Right atrium auricular region (tissue), 2 donors: ENCODE results near the gene SLC22A23. TPM values are rescaled to one million over a fixed set of nuclear protein-coding genes. Genes with fewer than 3 reads are reported as not detected.

Experiments used
- DNase-seq: peaks from one replicate; pipeline ENCODE4 v3.0.0-alpha.2; 2019; ENCODE audit warnings: low spot score
- H3K27ac ChIP-seq, 2 donors: fragments of 200-600 bp; sonication (generic); 1 replicate in 1 of 2; 2 replicates in 1 of 2; pipeline ENCODE4 v1.5.1; 2016 to 2019
- H3K27me3 ChIP-seq, 2 donors: fragments of 200-600 bp; sonication (generic); one replicate each; pipeline versions ENCODE4 v1.5.1 to v1.6.0; 2017 to 2019
- H3K36me3 ChIP-seq: fragments of 200-600 bp; sonication (generic); one replicate; pipeline ENCODE4 v1.5.1; 2016
- H3K4me1 ChIP-seq, 2 donors: fragments of 200-600 bp; sonication (generic); one replicate each; pipeline versions ENCODE4 v1.5.1 to v1.6.0; 2017 to 2019
- H3K4me3 ChIP-seq, 2 donors: fragments of 200-600 bp; sonication (generic); 1 replicate in 1 of 2; 2 replicates in 1 of 2; pipeline ENCODE4 v1.5.1; 2017 to 2019; ENCODE audit warnings: mild to moderate bottlenecking in 1 of 2, moderate library complexity in 1 of 2
- H3K9me3 ChIP-seq, 2 donors: fragments of 200-600 bp; sonication (generic); one replicate each; pipeline ENCODE4 v1.5.1; 2019
- CTCF ChIP-seq, 2 donors: fragments of 200-600 bp; sonication (generic); IDR thresholded peaks; one replicate each; pipeline ENCODE4 v1.5.1; 2019; ENCODE audit warnings: antibody characterized with exemption in 2 of 2
- total RNA-seq, 2 donors: library from RNA; depleted of rRNA; stranded (reverse); fragments of >200 nt; gene quantifications; one replicate each; pipeline ENCODE4 v1.1.0, GENCODE V29; 2016

SLC22A23 gene
- total RNA-seq, 2 donors from 2014 or later: 2.9 to 7.2 TPM

GRCh38 chr6:3318226-3318625 is 138.6 kb downstream of the SLC22A23 start:
- no peak for DNase-seq

GRCh38 chr6:3317741-3318211 is 139.1 kb downstream of the SLC22A23 start:
- no peaks in the 10 kb centered on the region for H3K9me3 ChIP-seq
- no peak for TF ChIP-seq CTCF (IDR thresholded peaks at IDR 0.05)
- no peak for DNase-seq

More at GRCh38 chr6:3318226-3318625, 138.6 kb downstream of the SLC22A23 start:
- Histone ChIP-seq H3K36me3 (no peaks in the 10 kb centered on the region), H3K9me3 (no peaks in the 10 kb centered on the region), H3K27ac (no peak overlapping the region), H3K4me1 (no peaks in the 10 kb centered on the region), H3K27me3 (no peaks in the 10 kb centered on the region), H3K4me3 (no peak overlapping the region)
- no peak for TF ChIP-seq CTCF (IDR thresholded peaks at IDR 0.05)

GRCh38 chr6:3316818-3317217 is 140.0 kb downstream of the SLC22A23 start:
- DNase-seq: no peak
- no peaks in the 10 kb centered on the region for H3K4me1 ChIP-seq
- no peak overlapping the region for H3K27ac ChIP-seq
- no peaks in the 10 kb centered on the region for H3K36me3 ChIP-seq
- no peaks in the 10 kb centered on the region for H3K9me3 ChIP-seq
- H3K27me3 ChIP-seq: no peaks in the 10 kb centered on the region
- H3K4me3 ChIP-seq: no peak overlapping the region
- no peak for TF ChIP-seq CTCF (IDR thresholded peaks at IDR 0.05)

More at GRCh38 chr6:3317741-3318211, 139.1 kb downstream of the SLC22A23 start:
- H3K4me3 ChIP-seq: no peak overlapping the region
- no peaks in the 10 kb centered on the region for H3K36me3 ChIP-seq
- H3K27me3 ChIP-seq: no peaks in the 10 kb centered on the region
- H3K4me1 ChIP-seq: no peaks in the 10 kb centered on the region
- H3K27ac ChIP-seq: no peak overlapping the region

- Histone ChIP-seq H3K27ac (no peak overlapping the region), H3K4me1 (no peaks in the 10 kb centered on the region), H3K9me3 (no peaks in the 10 kb centered on the region), H3K27me3 (no peaks in the 10 kb centered on the region), H3K36me3 (no peaks in the 10 kb centered on the region), H3K4me3 (no peak overlapping the region)
- no peak for DNase-seq
- no peak for TF ChIP-seq CTCF (IDR thresholded peaks at IDR 0.05)
Measured at GRCh38 chr6:3316331-3316730, 140.5 kb downstream of the SLC22A23 start.

GRCh38 chr6:3315841-3316240 is 141.0 kb downstream of the SLC22A23 start:
- Histone ChIP-seq H3K4me1 (no peaks in the 10 kb centered on the region), H3K27me3 (no peaks in the 10 kb centered on the region), H3K4me3 (no peak overlapping the region), H3K9me3 (no peaks in the 10 kb centered on the region), H3K36me3 (no peaks in the 10 kb centered on the region), H3K27ac (no peak overlapping the region)
- no peak for DNase-seq
- no peak for TF ChIP-seq CTCF (IDR thresholded peaks at IDR 0.05)
